GM21737 (cell line): Measurements from ENCODE around the gene LRIF1.

Experiments used
- ATAC-seq: cut with Tn5 transposase; IDR thresholded peaks from one replicate; pipeline ENCODE4 v1.9.1; 2021; ENCODE audit warnings: mild to moderate bottlenecking, moderate library complexity; ENCODE audit not compliant: unreplicated experiment

LRIF1 gene

GRCh38 chr1:110897681-110898080 is 66.0 kb downstream of the LRIF1 start:
- ATAC-seq, result no peak
